ENCODE measurements around the gene SRP68.

GRCh38 chr17:76111956-76112355 lies 39.6 kb upstream of the SRP68 start:
- TF ChIP-seq CTCF (IDR thresholded peaks at IDR 0.05) (no peak), HOXB13 (CRISPR knock-in tag; IDR thresholded peaks at IDR 0.05; ENCODE audit: low read depth) (no peak), SREBF2 (IDR thresholded peaks at IDR 0.05) (no peak), MAFK (IDR thresholded peaks at IDR 0.05; ENCODE audit: partially characterized antibody) (no peak), EP300 (IDR thresholded peaks at IDR 0.05) (no peak), POLR2AphosphoS2 (conservative IDR thresholded peaks at IDR 0.05; ENCODE audit: low read length) (no peak), HES2 (IDR thresholded peaks at IDR 0.05) (no peak), SMC3 (IDR thresholded peaks at IDR 0.05) (no peak), CHD4 (IDR thresholded peaks at IDR 0.05; ENCODE audit: borderline replicate concordance) (no peak), POLR2A (IDR thresholded peaks at IDR 0.05; ENCODE audit: low read length) (no peak)

Measured in A549 (cell line).